T-helper 2 cell treated with Interferon-gamma antibody and Interleukin-4, amounts not matched to agents 100 ng/mL and 5 ng/mL, for 36 hours (primary cell): ENCODE data around the gene CRACR2A. TPM values are rescaled to one million over a fixed set of nuclear protein-coding genes. Genes with fewer than 3 reads are reported as not detected.

Experiments
- intact Hi-C: fragments of 100-400 bp; cut with micrococcal nuclease; formaldehyde crosslinking; loops from one replicate; pipeline ENCODE4 v1.15.1; 2023
- total RNA-seq: library from RNA; stranded (reverse); gene quantifications from 2 replicates; pipeline ENCODE4 v1.2.3, GENCODE V29; 2022

CRACR2A gene
- total RNA-seq, 1 donor from 2014 or later = 39.2 TPM

DNA sequence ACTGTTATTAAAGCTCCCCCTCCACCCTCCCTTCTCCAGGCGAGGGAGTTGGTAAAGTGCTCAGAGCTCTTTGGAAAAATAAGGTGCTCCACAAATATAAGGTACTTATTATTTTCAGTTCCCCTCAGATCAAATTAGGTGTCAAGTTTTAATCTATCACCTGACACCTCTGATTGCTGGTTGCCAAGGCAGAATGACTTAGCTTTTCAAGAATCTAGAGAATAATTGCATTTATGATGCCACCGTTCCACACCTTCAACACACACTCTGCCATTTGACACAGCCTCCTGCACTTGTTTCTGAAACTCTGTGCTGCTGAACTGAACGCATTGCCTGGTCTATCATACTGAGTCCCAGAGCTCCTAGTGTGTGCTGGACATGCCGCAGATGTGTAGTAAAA is 128.6 kb downstream of the CRACR2A start:
- intact Hi-C loops = no loop called here

DNA sequence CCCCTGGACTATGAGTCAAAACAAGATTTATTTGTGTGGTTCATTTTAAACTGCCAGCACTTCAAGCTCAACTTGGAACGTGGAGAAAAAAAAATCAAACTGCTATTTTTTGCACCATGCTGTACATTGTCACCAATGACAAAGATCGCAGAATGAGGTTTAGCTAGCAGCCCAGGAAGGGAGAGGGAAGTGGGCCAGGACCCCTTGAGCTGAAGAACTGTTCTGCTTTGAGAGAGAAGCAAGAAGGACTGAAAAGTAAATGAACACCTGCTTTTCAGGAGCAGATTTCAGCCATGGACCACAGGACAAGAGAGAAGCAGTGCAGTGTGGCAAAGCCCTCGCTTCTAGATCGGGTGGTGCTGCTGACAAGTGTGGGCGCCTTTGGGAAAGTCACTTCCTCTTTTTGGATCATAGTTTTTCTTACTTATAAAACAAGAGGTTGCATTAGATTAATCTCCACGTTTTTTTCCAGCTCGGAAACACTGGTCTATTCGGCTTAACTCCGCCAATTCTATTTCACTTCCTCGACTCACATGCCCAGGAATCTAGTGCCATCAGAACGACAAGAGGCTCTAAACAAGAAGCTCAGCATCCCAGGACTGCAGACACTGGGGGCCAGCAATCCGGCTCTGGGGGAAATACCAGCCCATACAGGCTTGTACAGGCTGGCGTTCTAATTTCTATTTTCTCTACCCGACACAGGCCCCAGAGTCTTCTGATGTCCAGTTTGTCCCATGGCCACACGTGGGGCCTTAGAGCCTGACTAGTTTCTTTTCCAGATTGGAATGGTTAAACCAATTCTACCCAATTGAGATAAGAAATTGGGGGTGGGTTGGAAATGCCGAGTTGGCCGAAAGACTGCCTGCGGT is 129.9 kb downstream of the CRACR2A start:
- intact Hi-C loops = no loop called here

GRCh38 chr12:3622021-3622821 is 130.7 kb downstream of the CRACR2A start:
- intact Hi-C loops = no loop called here

DNA sequence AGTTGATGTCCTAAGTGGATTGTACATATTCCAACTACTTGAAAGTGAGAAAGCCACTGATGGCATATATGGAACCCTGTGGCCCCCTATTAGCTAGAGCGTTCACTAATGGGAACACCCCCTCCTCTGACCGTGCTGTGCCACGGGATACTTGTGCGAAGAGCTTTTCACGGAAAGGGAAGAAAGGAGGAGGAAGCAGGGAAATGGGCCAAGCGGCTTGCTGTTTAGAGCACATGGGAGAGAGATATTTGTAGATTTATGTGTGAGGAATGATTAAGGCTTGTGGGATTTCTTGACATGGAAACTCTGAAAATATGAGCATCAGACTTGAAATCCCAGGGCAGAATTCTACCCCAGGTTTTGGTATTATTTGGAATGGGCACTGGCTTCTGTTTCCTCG is 132.1 kb downstream of the CRACR2A start:
- intact Hi-C loops = no loop called here

GRCh38 chr12:3617565-3617964 is 135.3 kb downstream of the CRACR2A start:
- intact Hi-C loops = no loop called here

- intact Hi-C loops = no loop called here
Measured at GRCh38 chr12:3615862-3616261, 137.0 kb downstream of the CRACR2A start.

- intact Hi-C loops = no loop called here
Measured at GRCh38 chr12:3614806-3615466, 138.0 kb downstream of the CRACR2A start.

- intact Hi-C loops = no loop called here
Measured at GRCh38 chr12:3613641-3614395, 139.1 kb downstream of the CRACR2A start.

DNA sequence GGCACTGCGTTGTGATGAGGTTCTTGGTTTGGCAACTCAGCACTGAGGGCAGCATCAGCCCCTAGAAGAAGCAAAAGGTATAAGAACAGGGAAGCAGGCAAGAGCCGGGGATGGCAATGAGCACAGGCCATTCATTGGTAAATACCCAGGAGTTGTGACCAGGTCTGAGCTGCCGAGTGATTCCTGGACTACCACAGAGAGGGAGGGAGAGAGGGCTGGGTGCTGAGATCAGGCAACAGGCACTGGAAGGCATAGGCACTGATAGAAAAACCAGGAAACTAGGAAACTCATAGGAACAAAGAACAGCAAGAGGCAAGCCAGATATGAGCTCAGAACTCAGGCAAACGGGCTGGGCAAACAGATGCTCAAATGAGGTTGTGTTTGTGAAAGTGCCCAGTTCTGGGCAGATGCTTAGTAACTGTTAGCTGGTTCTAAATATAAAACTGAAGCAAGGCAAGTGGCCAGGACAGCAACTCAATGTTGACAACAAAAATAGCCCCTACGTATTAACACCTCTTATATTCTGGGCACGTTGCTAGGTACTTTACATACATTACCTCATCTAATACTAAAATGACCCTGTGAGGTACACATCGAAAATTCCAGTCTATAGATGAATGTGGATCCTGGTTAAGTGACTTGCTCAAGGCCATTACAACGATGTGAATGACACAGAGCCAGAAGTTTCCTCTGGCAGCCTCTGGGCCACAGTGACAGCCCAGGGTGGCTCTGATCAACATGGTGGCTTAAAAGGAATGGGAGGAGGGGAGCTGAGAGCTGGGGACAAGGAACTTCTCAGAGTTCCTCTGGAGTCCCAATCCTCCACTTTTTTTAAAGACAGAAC is 140.8 kb downstream of the CRACR2A start:
- intact Hi-C loops = no loop called here

- intact Hi-C loops = no loop called here
Measured at GRCh38 chr12:3607821-3608220, 145.1 kb downstream of the CRACR2A start.

DNA sequence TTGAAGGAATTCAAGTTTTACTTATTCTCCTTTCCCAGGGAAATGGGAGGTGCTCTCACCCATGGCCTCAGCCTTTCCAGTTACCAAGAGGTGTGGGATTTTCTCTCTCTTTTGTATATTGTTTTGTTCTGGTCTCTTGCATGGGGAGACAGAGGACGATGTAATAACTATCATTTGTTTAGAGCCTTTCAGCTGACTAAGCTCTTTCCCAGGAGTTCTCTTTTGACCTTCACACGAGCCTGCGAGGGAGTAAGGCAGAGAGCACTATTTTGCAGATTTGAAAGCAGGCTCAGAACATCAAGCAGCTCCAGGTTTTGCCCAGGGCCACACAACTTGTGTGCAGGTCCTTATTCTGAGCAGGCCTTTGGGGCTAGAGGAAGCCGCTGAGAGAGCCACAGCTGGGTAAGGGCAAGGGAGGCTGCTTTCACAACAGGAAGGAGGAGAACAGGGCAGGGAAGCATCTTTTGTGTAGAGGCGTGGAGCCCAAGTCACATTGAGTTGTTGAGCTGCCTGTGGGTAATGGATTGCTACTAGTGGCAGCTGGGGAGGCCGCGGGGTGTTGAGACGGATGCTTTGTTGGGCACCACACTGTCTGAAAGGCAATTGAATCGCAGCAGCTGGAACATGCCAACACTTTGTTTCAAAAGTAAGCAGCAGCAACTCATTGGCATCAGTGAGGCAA is 145.7 kb downstream of the CRACR2A start:
- intact Hi-C loops = no loop called here

- intact Hi-C loops = no loop called here
Measured at GRCh38 chr12:3606128-3606527, 146.8 kb downstream of the CRACR2A start.

DNA sequence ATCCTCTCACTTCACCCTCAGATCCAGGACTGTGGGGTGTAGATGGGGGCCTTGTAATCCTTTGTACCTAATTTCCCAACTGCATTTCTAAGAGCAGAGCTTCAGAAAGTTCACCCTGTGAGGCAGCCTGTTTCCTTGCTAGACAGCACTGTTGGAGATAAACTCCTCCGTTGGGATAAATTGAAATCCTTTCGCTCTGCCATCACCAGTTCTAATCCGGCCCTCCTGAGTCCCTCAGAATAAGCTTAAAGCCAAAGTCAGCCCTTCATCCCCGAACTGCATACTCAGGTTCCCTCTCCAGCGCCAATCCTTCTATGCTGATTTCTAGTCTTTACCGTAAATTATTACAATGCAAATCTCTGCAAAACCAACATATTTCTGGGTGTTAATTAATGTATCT is 147.2 kb downstream of the CRACR2A start:
- intact Hi-C loops = no loop called here

- intact Hi-C loops = no loop called here
Measured at GRCh38 chr12:3604748-3605586, 147.9 kb downstream of the CRACR2A start.

DNA sequence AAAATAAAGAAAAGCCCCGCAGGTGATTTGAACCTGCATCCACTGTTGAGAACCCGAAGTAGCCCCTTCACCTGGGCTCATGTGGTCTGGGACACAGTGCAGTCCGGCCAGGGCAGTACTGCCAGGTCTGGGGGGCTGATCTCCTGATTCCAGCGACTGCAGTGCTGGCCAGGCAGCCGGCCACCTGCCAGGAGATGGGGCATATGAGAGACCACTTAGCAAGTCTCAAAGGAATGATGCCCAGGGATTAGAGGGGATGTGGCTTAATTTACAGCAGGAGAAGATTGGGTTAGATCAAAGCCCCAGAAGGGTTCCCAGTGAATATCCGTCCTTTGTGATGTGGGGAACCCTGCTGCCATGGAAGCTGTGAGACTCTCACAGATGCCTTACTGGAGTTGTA is 148.6 kb downstream of the CRACR2A start:
- intact Hi-C loops = no loop called here

DNA sequence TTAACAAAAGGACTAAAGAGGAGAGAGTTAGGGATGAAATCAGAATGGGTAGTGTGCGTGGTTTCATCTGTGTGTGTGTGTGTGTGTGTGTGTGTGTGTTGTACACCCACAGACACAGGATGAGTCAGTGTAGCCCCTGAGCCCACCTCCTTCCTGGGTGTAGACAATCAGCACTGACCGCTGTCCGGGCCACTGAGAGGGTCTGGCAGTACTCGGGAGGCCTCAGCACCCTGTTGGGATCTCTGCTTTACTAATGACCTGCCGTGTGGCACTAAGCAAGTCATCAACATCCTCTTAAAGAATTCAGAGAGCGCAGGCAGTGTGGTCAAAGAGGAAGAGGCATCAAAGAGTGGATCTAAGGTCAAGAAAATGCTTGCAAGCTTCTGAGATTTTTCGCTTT is 149.3 kb downstream of the CRACR2A start:
- intact Hi-C loops = no loop called here

DNA sequence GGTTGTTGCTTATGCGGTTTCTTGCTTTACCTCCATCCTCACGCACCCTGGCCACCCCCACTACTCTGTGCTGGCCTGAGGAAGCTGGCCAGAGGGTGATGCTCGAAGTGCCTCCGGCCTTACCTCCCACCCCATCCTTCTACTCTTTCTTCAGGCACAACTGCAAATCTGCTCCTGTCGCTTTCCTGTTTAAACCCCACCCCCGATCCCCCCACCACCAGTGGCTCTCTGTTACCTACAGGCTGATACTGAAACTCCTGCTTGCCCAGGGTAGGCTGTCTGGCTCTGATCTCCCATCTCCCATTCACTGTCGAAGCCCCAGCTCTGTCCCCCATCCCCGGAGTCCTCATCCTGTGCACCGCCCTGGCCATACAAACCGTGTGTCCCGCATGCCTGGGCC is 150.4 kb downstream of the CRACR2A start:
- intact Hi-C loops = no loop called here

- intact Hi-C loops = no loop called here
Measured at GRCh38 chr12:3601461-3602150, 151.3 kb downstream of the CRACR2A start.
